ENCODE results near the gene LRRC4C.

GRCh38 chr11:40161854-40162410 is 1297.5 kb downstream of the LRRC4C start:
- TF ChIP-seq CTCF (IDR thresholded peaks at IDR 0.05) (no peak), POLR2A (IDR thresholded peaks at IDR 0.05) (no peak)

All from heart left ventricle (tissue), 13 donors.